Breast epithelium (tissue), 4 donors: Measurements from ENCODE around the gene RYR3. TPM values are rescaled to one million over a fixed set of nuclear protein-coding genes. Genes with fewer than 3 reads are reported as not detected.

Source experiments
- DNase-seq, 2 donors: peaks; one replicate each; pipeline ENCODE4 v3.0.0-alpha.2; 2019; ENCODE audit warnings: low spot score in 2 of 2
- H3K27ac ChIP-seq, 2 donors: fragments of 200-600 bp; sonication (generic) in 1 of 2; one replicate each; pipeline ENCODE4 v1.5.1; 2016 to 2019; ENCODE audit warnings: mild to moderate bottlenecking in 1 of 2
- H3K27me3 ChIP-seq, 2 donors: fragments of 200-600 bp; sonication (generic) in 1 of 2; one replicate each; pipeline versions ENCODE4 v1.5.1 to v1.6.0; 2017 to 2019; ENCODE audit warnings: control low read depth in 1 of 2, mild to moderate bottlenecking in 1 of 2
- H3K36me3 ChIP-seq: fragments of 200-600 bp; one replicate; pipeline ENCODE4 v1.5.1; 2019
- H3K4me1 ChIP-seq, 2 donors: fragments of 200-600 bp; sonication (generic); one replicate each; pipeline ENCODE4 v1.5.1; 2016 to 2019; ENCODE audit warnings: control low read depth in 1 of 2
- H3K4me3 ChIP-seq, 3 donors: fragments of 200-600 bp; sonication (generic); 1 replicate in 2 of 3; 2 replicates in 1 of 3; pipeline ENCODE4 v1.5.1; 2016 to 2019; ENCODE audit warnings: mild to moderate bottlenecking in 3 of 3, moderate library complexity in 2 of 3
- H3K9me3 ChIP-seq, 2 donors: fragments of 200-600 bp; sonication (generic) in 1 of 2; one replicate each; pipeline ENCODE4 v1.5.1; 2016 to 2019; ENCODE audit warnings: control low read depth in 1 of 2
- POLR2A ChIP-seq: fragments of 450-650 bp; IDR thresholded peaks from one replicate; pipeline ENCODE4 v1.6.1; 2016; ENCODE audit warnings: antibody characterized with exemption, mild to moderate bottlenecking, moderate library complexity
- POLR2AphosphoS5 ChIP-seq, 3 donors: sonication (generic); formaldehyde crosslinking; IDR thresholded peaks; one replicate each; pipeline ENCODE4 v1.6.1; 2017; ENCODE audit warnings: antibody characterized with exemption in 3 of 3
- intact Hi-C: fragments of 100-400 bp; cut with DNase I; formaldehyde crosslinking; loops from one replicate; pipeline ENCODE4 v1.15.1; 2023; ENCODE audit warnings: low total_unique reads
- total RNA-seq, 3 donors: library from RNA; depleted of rRNA; stranded (reverse); fragments of >200 nt; gene quantifications; one replicate each; pipeline ENCODE4 v1.1.0, GENCODE V29; 2016
- TF ChIP-seq, protein P1 (sequence below), 3 donors: fragments of 450-650 bp; IDR thresholded peaks; one replicate each; pipeline ENCODE4 v1.5.1; 2016 to 2017; ENCODE audit warnings: antibody characterized with exemption in 3 of 3, mild to moderate bottlenecking in 3 of 3, moderate library complexity in 3 of 3

RYR3 gene
- total RNA-seq, 3 donors from 2014 or later: 1.8 to 4.2 (median 2.6) TPM

DNA sequence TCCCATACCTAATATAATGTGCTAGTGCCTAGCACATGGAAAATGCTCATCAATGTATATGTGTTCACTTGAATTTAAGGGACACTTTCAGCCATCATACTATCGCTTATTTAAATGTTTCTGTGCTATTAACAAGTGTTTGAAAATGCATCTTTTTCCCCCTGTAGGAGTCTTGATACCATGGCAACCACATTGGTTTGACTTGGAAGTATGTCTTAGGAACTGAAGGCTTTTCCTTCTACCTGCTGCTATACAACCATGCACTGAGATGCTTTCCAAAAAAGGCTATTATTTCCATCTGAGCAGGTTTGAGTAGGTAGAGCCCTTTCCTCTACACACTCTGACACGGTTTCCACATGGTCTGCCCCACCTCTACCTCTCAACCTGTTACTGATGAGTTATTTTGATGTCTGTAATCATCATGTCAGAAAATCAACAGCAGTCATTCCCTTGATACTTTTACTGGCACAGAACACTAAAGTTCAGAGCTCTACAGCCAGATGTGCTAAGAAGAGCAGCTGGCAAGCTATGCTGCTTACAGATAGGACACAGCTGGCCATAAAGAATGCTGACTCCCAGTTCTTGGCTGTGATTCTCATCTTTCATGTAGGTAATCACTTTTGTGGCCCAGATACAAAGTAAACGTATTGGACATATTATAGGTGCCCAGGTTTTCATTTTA is 59.3 kb downstream of the RYR3 start:
- TF ChIP-seq POLR2AphosphoS5 (IDR thresholded peaks at IDR 0.05) (no peak), POLR2A (no peak)
- TF ChIP-seq, protein P1, sequence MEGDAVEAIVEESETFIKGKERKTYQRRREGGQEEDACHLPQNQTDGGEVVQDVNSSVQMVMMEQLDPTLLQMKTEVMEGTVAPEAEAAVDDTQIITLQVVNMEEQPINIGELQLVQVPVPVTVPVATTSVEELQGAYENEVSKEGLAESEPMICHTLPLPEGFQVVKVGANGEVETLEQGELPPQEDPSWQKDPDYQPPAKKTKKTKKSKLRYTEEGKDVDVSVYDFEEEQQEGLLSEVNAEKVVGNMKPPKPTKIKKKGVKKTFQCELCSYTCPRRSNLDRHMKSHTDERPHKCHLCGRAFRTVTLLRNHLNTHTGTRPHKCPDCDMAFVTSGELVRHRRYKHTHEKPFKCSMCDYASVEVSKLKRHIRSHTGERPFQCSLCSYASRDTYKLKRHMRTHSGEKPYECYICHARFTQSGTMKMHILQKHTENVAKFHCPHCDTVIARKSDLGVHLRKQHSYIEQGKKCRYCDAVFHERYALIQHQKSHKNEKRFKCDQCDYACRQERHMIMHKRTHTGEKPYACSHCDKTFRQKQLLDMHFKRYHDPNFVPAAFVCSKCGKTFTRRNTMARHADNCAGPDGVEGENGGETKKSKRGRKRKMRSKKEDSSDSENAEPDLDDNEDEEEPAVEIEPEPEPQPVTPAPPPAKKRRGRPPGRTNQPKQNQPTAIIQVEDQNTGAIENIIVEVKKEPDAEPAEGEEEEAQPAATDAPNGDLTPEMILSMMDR (IDR thresholded peaks at IDR 0.05): no peak
- Histone ChIP-seq H3K4me3 (no peak overlapping the region), H3K4me1 (no peaks in the 10 kb centered on the region), H3K9me3 (no peaks in the 10 kb centered on the region), H3K27me3 (no peaks in the 10 kb centered on the region), H3K27ac (no peak overlapping the region), H3K36me3 (no peaks in the 10 kb centered on the region)
- intact Hi-C loops: no loop called here
- no peak for DNase-seq

DNA sequence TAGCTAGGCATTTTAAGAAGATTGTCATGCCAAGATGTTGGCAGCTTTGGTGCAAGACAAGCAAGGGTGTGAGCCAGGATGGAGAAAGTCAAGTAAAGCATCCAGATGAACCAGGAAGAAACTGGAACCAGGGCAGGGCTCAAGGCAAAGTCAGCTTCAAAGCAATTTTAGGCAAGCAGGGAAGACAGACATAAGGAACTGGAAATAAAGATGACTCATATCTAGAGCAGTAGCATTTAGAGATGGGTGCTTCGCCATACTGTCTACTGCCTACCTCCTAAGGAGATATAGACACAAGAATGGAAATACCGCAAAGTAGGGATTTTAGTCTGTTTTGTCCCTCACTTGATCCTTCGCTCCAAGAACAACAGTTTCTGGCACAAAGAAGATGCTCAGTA is 59.9 kb downstream of the RYR3 start:
- no peak for DNase-seq
- no peaks in the 10 kb centered on the region for H3K4me1 ChIP-seq
- H3K27me3 ChIP-seq: no peaks in the 10 kb centered on the region
- no peak for TF ChIP-seq POLR2A
- no peak for TF ChIP-seq POLR2AphosphoS5 (IDR thresholded peaks at IDR 0.05)
- no peak overlapping the region for H3K27ac ChIP-seq
- intact Hi-C loops: no loop called here
- no peak overlapping the region for H3K4me3 ChIP-seq
- no peaks in the 10 kb centered on the region for H3K36me3 ChIP-seq
- H3K9me3 ChIP-seq: no peaks in the 10 kb centered on the region

DNA sequence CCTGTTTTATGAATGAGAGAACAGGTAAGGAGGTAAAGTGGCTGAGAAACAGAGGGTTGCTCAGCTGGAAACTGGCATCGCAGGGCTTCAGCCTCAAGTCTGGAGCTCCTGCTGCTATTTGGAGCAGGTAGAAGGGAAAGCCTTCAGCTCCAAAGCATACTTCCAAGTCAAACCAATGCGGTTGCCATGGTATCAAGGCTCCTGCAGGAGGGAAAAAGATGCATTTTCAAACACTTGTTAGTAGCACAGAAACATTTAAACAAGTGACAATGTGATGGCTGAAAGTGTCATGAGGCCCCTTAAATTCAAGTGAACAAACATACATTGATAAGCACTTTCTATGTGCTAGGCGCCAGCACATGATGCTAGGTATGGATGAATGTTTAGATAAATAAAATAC is 60.4 kb downstream of the RYR3 start:
- H3K4me3 ChIP-seq: no peak overlapping the region
- H3K36me3 ChIP-seq: no peaks in the 10 kb centered on the region
- H3K27me3 ChIP-seq: no peaks in the 10 kb centered on the region
- no peak for DNase-seq
- intact Hi-C loops: no loop called here
- TF ChIP-seq, protein P1 (IDR thresholded peaks at IDR 0.05): no peak
- TF ChIP-seq POLR2AphosphoS5 (IDR thresholded peaks at IDR 0.05): no peak
- no peak for TF ChIP-seq POLR2A
- H3K27ac ChIP-seq: no peak overlapping the region
- H3K4me1 ChIP-seq: no peaks in the 10 kb centered on the region
- H3K9me3 ChIP-seq: no peaks in the 10 kb centered on the region

DNA sequence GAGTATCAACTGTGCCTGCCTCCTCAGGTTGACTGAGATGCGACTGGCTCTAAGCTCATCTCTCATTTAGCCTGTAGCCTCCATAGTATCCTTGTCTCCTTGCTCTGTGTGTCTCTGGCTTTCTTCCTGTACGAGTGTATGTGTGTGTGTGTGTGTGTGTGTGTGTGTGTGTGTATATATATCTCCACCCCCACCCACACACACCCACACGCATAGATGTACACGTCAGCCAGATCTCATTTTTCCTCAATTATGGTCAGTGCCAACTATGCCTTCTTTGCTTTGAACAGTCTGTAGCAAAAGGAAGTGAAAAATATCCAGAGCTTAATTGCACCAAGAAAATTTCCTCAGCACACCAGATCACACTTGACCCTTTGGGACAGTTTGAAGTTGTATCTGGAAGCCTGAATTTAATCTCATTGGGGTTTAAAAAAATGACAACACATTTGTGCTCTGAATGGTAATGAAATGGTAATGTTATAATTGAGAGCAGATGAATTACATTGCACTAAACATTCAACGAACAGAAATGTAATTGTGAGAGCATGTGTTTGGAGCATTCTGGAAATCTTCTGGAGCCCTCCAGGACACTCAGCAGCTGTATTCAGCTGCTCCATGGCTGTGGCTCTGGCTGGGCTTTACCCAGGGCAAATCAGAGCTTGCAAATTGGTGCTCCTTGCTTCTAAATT is 63.6 kb downstream of the RYR3 start:
- TF ChIP-seq, protein P1 (IDR thresholded peaks at IDR 0.05): no peak
- TF ChIP-seq POLR2A: no peak
- TF ChIP-seq POLR2AphosphoS5 (IDR thresholded peaks at IDR 0.05): no peak
- H3K4me3 ChIP-seq: no peak overlapping the region
- no peak overlapping the region for H3K27ac ChIP-seq
- no peak for DNase-seq
- no peaks in the 10 kb centered on the region for H3K4me1 ChIP-seq
- intact Hi-C loops: no loop called here
- no peaks in the 10 kb centered on the region for H3K27me3 ChIP-seq
- H3K9me3 ChIP-seq: no peaks in the 10 kb centered on the region
- no peaks in the 10 kb centered on the region for H3K36me3 ChIP-seq

DNA sequence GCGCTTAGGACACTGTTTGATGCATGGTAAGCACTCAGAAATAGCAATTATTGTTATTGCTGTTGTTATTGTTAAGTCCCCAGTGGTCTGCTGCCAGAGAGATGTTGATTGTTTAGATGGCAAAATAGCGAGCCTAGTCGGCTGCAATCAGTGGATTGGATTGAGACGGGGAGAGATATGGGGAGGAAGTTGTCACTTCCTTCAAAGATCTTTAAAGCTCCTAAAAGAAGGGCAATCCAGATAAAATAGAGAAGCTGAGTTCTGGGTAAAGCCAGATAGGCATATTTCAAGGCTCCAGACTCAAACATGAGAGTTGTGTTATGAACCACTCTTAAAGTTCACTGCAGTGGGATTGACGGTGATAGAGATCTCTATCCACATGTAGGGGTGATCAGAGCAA is 64.5 kb downstream of the RYR3 start:
- no peaks in the 10 kb centered on the region for H3K4me1 ChIP-seq
- intact Hi-C loops: no loop called here
- H3K27ac ChIP-seq: no peak overlapping the region
- H3K27me3 ChIP-seq: no peaks in the 10 kb centered on the region
- no peaks in the 10 kb centered on the region for H3K36me3 ChIP-seq
- TF ChIP-seq POLR2AphosphoS5 (IDR thresholded peaks at IDR 0.05) (no peak), POLR2A (no peak)
- TF ChIP-seq, protein P1 (IDR thresholded peaks at IDR 0.05): no peak
- no peak for DNase-seq
- H3K4me3 ChIP-seq: no peak overlapping the region
- no peaks in the 10 kb centered on the region for H3K9me3 ChIP-seq
